Measurements from ENCODE around the gene JAGN1. TPM values are rescaled to one million over a fixed set of nuclear protein-coding genes. Genes with fewer than 3 reads are reported as not detected.

Gene JAGN1
- total RNA-seq, 1 experiment from 2014 or later, result 34.1 TPM

- H3F3A ChIP-seq (ENCODE audit: low read length, unreplicated experiment), result no peaks in the 10 kb centered on the region
- intact Hi-C loops (cut with micrococcal nuclease), result loop anchor here (1.0 to 5.0 kb wide), 8 partner anchors 16 to 68 kb away; partner anchors contain the start of genes CIDEC and CRELD1
- ChIA-PET CTCF (interaction anchor here (0.7 to 1.2 kb wide), 2 partner anchors 14 to 19 kb away, joined by 3 read pairs; no protein-coding TSS in a partner anchor), POLR2A (ENCODE audit: unreplicated experiment) (interaction anchor here (0.5 to 1.4 kb wide), 4 partner anchors 14 to 124 kb away, joined by 3 to 25 read pairs (median 6); partner anchors contain the start of genes ARPC4 and CRELD1)
- ATAC-seq (peak; percentile 70), DNase-seq (peak; percentile 99)
- H3K79me2 ChIP-seq (ENCODE audit: low read length), result peaks cover 26% of the 10 kb centered on the region
- TSS peak; percentile 52 for BruUV-seq (replicated peaks)
- no peaks in the 10 kb centered on the region for H3K9me2 ChIP-seq (replicated peaks; ENCODE audit: low read length)
- no peaks in the 10 kb centered on the region for H3K9me3 ChIP-seq (ENCODE audit: low read length)
- peak within 1 kb of the TSS; percentile 94 for H3K9ac ChIP-seq (ENCODE audit: low read length)
- H3K27me3 ChIP-seq (ENCODE audit: low read length), result no peaks in the 10 kb centered on the region
- peak within 1 kb of the TSS; percentile 75 for H3K4me3 ChIP-seq (ENCODE audit: low read length)
- TF ChIP-seq CTCF (conservative IDR thresholded peaks at IDR 0.05; ENCODE audit: low read depth, low read length), result no peak
- TF ChIP-seq EZH2 (IDR thresholded peaks at IDR 0.05; ENCODE audit: low read length, unreplicated experiment), result no peak
- no peak for TF ChIP-seq EZH2phosphoT487 (IDR thresholded peaks at IDR 0.05; ENCODE audit: borderline replicate concordance, low read length)
- H2AFZ ChIP-seq (ENCODE audit: low read length), result peak within 1 kb of the TSS; percentile 45
- 0 out of 2 replicates have a peak, but pooled peaks cover 2% of the 10 kb centered on the region for H3K36me3 ChIP-seq (ENCODE audit: low read depth, low read length)
- peak within 1 kb of the TSS; percentile 99 for H3K4me2 ChIP-seq (ENCODE audit: low read length)
- peak within 1 kb of the TSS; percentile 99 for H3K27ac ChIP-seq (ENCODE audit: low read length)
- H4K20me1 ChIP-seq (ENCODE audit: low read length), result no peaks in the 10 kb centered on the region
- peaks cover 60% of the 10 kb centered on the region for H3K4me1 ChIP-seq (ENCODE audit: insufficient read depth, low read length)
Observed at GRCh38 chr3:9916734-9917680, 26.6 kb downstream of the JAGN1 start, which contains the start of gene IL17RC. Gene IL17RC, plus strand, starts transcription at chr3:9917098. Its CDS starts 218 bp downstream, at chr3:9917316.

- H3K9ac ChIP-seq (ENCODE audit: low read length), result peak overlapping the region; percentile 94
- peaks cover 52% of the 10 kb centered on the region for H3K4me1 ChIP-seq (ENCODE audit: insufficient read depth, low read length)
- H3K4me2 ChIP-seq (ENCODE audit: low read length), result peak overlapping the region; percentile 99
- no peaks in the 10 kb centered on the region for H3K9me3 ChIP-seq (ENCODE audit: low read length)
- H2AFZ ChIP-seq (ENCODE audit: low read length), result no peak overlapping the region
- peaks cover 26% of the 10 kb centered on the region for H3K79me2 ChIP-seq (ENCODE audit: low read length)
- peak overlapping the region; percentile 75 for H3K4me3 ChIP-seq (ENCODE audit: low read length)
- intact Hi-C loops (cut with micrococcal nuclease), result loop anchor here (2.0 to 5.0 kb wide), 3 partner anchors 36 to 59 kb away; partner anchors contain the start of gene CIDEC
- ChIA-PET CTCF (no interaction called here), POLR2A (ENCODE audit: unreplicated experiment) (interaction anchor here (0.7 kb wide), 1 partner anchor 13 kb away, joined by 6 read pairs; no protein-coding TSS in a partner anchor)
- no TSS peak for BruUV-seq (replicated peaks)
- H3K27ac ChIP-seq (ENCODE audit: low read length), result peak overlapping the region; percentile 99; the same call in 1 of the 2 replicates
- no peaks in the 10 kb centered on the region for H3K9me2 ChIP-seq (replicated peaks; ENCODE audit: low read length)
- H3F3A ChIP-seq (ENCODE audit: low read length, unreplicated experiment), result no peaks in the 10 kb centered on the region
- ATAC-seq (no peak), DNase-seq (no peak)
- TF ChIP-seq EZH2 (IDR thresholded peaks at IDR 0.05; ENCODE audit: low read length, unreplicated experiment) (no peak), CTCF (conservative IDR thresholded peaks at IDR 0.05; ENCODE audit: low read depth, low read length) (no peak), EZH2phosphoT487 (IDR thresholded peaks at IDR 0.05; ENCODE audit: borderline replicate concordance, low read length) (no peak)
- no peaks in the 10 kb centered on the region for H3K27me3 ChIP-seq (ENCODE audit: low read length)
- H4K20me1 ChIP-seq (ENCODE audit: low read length), result no peaks in the 10 kb centered on the region
- 0 out of 2 replicates have a peak, but pooled peaks cover 2% of the 10 kb centered on the region for H3K36me3 ChIP-seq (ENCODE audit: low read depth, low read length)
Observed at GRCh38 chr3:9917820-9918219, 27.4 kb downstream of the JAGN1 start.

All from PC-3 (cell line).